ENCODE results near the gene PCARE. TPM values are rescaled to one million over a fixed set of nuclear protein-coding genes. Genes with fewer than 3 reads are reported as not detected.

PCARE gene
- total and polyA plus RNA-seq, 2 of the 8 experiments (the other 6 are each of a cell fraction or from before 2014, with no cell fraction given), result not detected

- Histone ChIP-seq H3K23ac (ENCODE audit: insufficient read length) (no peak overlapping the region), H3K56ac (replicated peaks; ENCODE audit: insufficient read length, low read depth, low read length) (no peak overlapping the region), H2AFZ (ENCODE audit: low read length) (no peak overlapping the region), H3K4me1 (replicated peaks in 1 of 4; ENCODE audit: control insufficient read depth in 3 of 4, insufficient read depth in 4 of 4, low read length in 3 of 4) (no peaks in the 10 kb centered on the region), H3K79me2 (ENCODE audit: control insufficient read depth in 1 of 2, insufficient read depth in 2 of 2, low read length in 2 of 2) (no peaks in the 10 kb centered on the region), H3K27ac (ENCODE audit: low read depth, low read length) (no peak overlapping the region), H2BK15ac (ENCODE audit: low read length) (no peak overlapping the region), H3K9me3 (ENCODE audit: insufficient read depth in 2 of 2, low read depth in 1 of 2, low read length in 1 of 2) (no peaks in the 10 kb centered on the region), H3K14ac (ENCODE audit: insufficient read length) (no peak overlapping the region), H4K8ac (ENCODE audit: extremely low read depth, insufficient read depth, low read length) (no peak overlapping the region), H2BK5ac (ENCODE audit: low read depth, low read length) (no peak overlapping the region), H3K4ac (replicated peaks; ENCODE audit: insufficient read length, low read depth, low read length) (no peak overlapping the region), H2BK120ac (replicated peaks; ENCODE audit: low read depth, low read length) (no peak overlapping the region), H3K27me3 (replicated peaks in 1 of 4; ENCODE audit: control insufficient read depth in 3 of 4, extremely low read depth in 1 of 4, insufficient read depth in 3 of 4, low read length in 3 of 4) (peaks cover under 1 to 6% (median 3%) of the 10 kb centered on the region in 4 experiments), H4K20me1 (replicated peaks in 1 of 2; ENCODE audit: control insufficient read depth in 1 of 2, insufficient read depth in 2 of 2, low read length in 2 of 2) (no peaks in the 10 kb centered on the region), H3K18ac (ENCODE audit: extremely low read depth, low read length) (no peak overlapping the region), H4K5ac (ENCODE audit: insufficient read length, low read depth, low read length) (no peak overlapping the region), H3K79me1 (ENCODE audit: low read depth, low read length) (no peaks in the 10 kb centered on the region), H2AK5ac (ENCODE audit: low read depth, low read length) (no peak overlapping the region), H4K91ac (replicated peaks; ENCODE audit: insufficient read length, low read length) (no peak overlapping the region), H3K4me2 (ENCODE audit: insufficient read depth in 1 of 2, low read depth in 2 of 2, low read length in 2 of 2) (no peak overlapping the region), H2BK12ac (ENCODE audit: low read depth, low read length) (no peak overlapping the region), H3K36me3 (ENCODE audit: control insufficient read depth in 2 of 4, insufficient read depth in 4 of 4, low read length in 3 of 4) (no peaks in the 10 kb centered on the region), H3K23me2 (ENCODE audit: low read depth, low read length) (no peaks in the 10 kb centered on the region), H3K9ac (replicated peaks in 1 of 4; ENCODE audit: extremely low read depth in 1 of 4, low read depth in 3 of 4, low read length in 3 of 4) (no peak overlapping the region), H3K4me3 (ENCODE audit: extremely low read depth in 1 of 4, insufficient read depth in 2 of 4, low read depth in 3 of 4, low read length in 4 of 4) (no peak overlapping the region), H2BK20ac (ENCODE audit: low read length) (no peak overlapping the region)
- POLR2A ChIA-PET (ENCODE audit: partially characterized antibody), result no interaction called here
- WGBS, 2 experiments (ENCODE audit: extremely low coverage in 1 of 2, insufficient coverage in 1 of 2, insufficient read length in 1 of 2, insufficient replicate concordance in 2 of 2, low coverage in 1 of 2, low lambda C conversion rate in 2 of 2, missing lambda C conversion rate in 1 of 2), result 91% methylated on average over 8 of the region's 8 CpGs; no CpG with 5 or more reads in 1 of the 2 experiments
- DNase-seq (ENCODE audit: low read depth in 1 of 2, low spot score in 2 of 2), result no peak
- FAIRE-seq, result no peak
- CTCF ChIA-PET (ENCODE audit: partially characterized antibody), result no interaction called here
- TF ChIP-seq SP4 (IDR thresholded peaks at IDR 0.05; ENCODE audit: low read length), result no peak
- TF ChIP-seq SRF (IDR thresholded peaks at IDR 0.05; ENCODE audit: low read depth, low read length), result no peak
- no peak for TF ChIP-seq SAP30 (IDR thresholded peaks at IDR 0.05; ENCODE audit: insufficient read depth, insufficient replicate concordance, low read length)
- TF ChIP-seq EGR1 (IDR thresholded peaks at IDR 0.05; ENCODE audit: borderline replicate concordance, low read depth, low read length), result no peak
- TF ChIP-seq HDAC2 (IDR thresholded peaks at IDR 0.05; ENCODE audit: borderline replicate concordance in 1 of 2, low read depth in 2 of 2, low read length in 2 of 2), result no peak
- TF ChIP-seq, protein P1, sequence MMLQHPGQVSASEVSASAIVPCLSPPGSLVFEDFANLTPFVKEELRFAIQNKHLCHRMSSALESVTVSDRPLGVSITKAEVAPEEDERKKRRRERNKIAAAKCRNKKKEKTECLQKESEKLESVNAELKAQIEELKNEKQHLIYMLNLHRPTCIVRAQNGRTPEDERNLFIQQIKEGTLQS (IDR thresholded peaks at IDR 0.05; ENCODE audit: insufficient read depth, low read depth, low read length), result no peak
- TF ChIP-seq BCL11A (IDR thresholded peaks at IDR 0.05; ENCODE audit: low read depth in 2 of 2, low read length in 2 of 2), result no peak
- TF ChIP-seq MAFK (IDR thresholded peaks at IDR 0.05; ENCODE audit: low read depth, low read length), result no peak
- no peak for TF ChIP-seq ZNF274 (IDR thresholded peaks at IDR 0.05; ENCODE audit: borderline replicate concordance, extremely low read depth, low read length)
- no peak for TF ChIP-seq NANOG (IDR thresholded peaks at IDR 0.05; ENCODE audit: insufficient read depth, low read depth, low read length, poor library complexity, severe bottlenecking)
- no peak for TF ChIP-seq ASH2L (IDR thresholded peaks at IDR 0.05; ENCODE audit: low read length)
- TF ChIP-seq PHF8 (conservative IDR thresholded peaks at IDR 0.05; ENCODE audit: low read depth, low read length), result no peak
- TF ChIP-seq TAF7 (optimal IDR thresholded peaks at IDR 0.05; ENCODE audit: borderline replicate concordance, low read depth, low read length), result no peak
- TF ChIP-seq BRCA1 (IDR thresholded peaks at IDR 0.05; ENCODE audit: low read depth, low read length), result no peak
Observed at GRCh38 chr2:29108225-29108624, 33.9 kb upstream of the PCARE start.

All from H1 (cell line).